ENCODE measurements around the gene ARPIN.

Gene ARPIN

DNA sequence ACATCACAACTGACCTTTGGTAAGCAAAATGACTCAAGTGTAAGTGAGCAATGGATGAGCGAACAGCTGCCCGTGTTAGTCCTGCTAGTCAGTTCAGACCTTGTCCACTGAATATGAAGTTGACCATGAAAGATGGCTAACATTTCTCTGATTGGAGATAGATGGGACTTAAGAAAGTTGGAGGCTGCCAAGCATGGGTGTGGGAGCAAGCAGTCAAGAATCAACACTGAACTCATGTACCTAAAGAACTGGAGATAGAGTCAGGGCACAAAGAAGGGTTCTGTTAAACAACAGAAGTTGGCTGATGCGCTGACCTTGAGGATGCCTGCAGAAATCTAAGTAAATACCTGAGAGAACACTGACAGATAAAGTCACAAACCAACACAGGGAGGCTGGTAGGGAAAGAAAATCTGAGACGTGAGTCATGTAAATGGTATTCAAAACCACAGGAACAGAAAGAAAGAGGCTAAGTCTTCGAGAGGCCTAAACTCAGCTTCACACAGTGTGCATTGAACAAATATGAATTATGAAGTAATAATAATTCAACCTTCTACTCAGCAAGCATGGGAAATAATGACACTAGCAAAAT is 67.4 kb downstream of the ARPIN start:
- no peak for DNase-seq (ENCODE audit: low read depth in 2 of 3, low spot score in 1 of 3)
